Neural cell (in vitro differentiated cells): ENCODE measurements around the gene FH. TPM values are rescaled to one million over a fixed set of nuclear protein-coding genes. Genes with fewer than 3 reads are reported as not detected.

Experiments
- H2AFZ ChIP-seq: fragments of 200-600, 300-800 bp; sonication (generic), shearing (Covaris generic); 2 replicates; pipeline ENCODE4 v1.6.0; 2014; ENCODE audit warnings: low read depth, mild to moderate bottlenecking, antibody characterized with exemption, low read length, moderate library complexity
- H3F3A ChIP-seq: fragments of 200-600 bp; shearing (Covaris generic); 2 replicates; pipeline ENCODE4 v1.6.1; 2016; ENCODE audit warnings: mild to moderate bottlenecking, moderate library complexity, mixed read lengths, antibody characterized with exemption, low read length; ENCODE audit not compliant: insufficient read depth, poor library complexity, severe bottlenecking
- H3K27ac ChIP-seq: fragments of 200-600, 300-800 bp; sonication (generic), shearing (Covaris generic); 2 replicates; pipeline ENCODE4 v1.5.1; 2014; ENCODE audit warnings: mild to moderate bottlenecking, low read length, moderate library complexity
- H3K27me3 ChIP-seq: fragments of 300-800, 200-600 bp; sonication (generic), shearing (Covaris generic); 2 replicates; pipeline ENCODE4 v1.6.0; 2014; ENCODE audit warnings: mild to moderate bottlenecking, low read depth, low read length, moderate library complexity; ENCODE audit not compliant: insufficient read depth
- H3K36me3 ChIP-seq: fragments of 300-800, 200-600 bp; sonication (generic), shearing (Covaris generic); 2 replicates; pipeline ENCODE4 v1.5.1; 2014; ENCODE audit warnings: mild to moderate bottlenecking, antibody characterized with exemption, low read length, moderate library complexity; ENCODE audit not compliant: insufficient read depth
- H3K4me2 ChIP-seq: fragments of 300-800, 200-600 bp; sonication (generic), shearing (Covaris generic); 2 replicates; pipeline ENCODE4 v1.6.0; 2014; ENCODE audit warnings: mild to moderate bottlenecking, low read length
- H3K4me3 ChIP-seq: fragments of 300-800, 200-600 bp; sonication (generic), shearing (Covaris generic); 2 replicates; pipeline ENCODE4 v1.5.1; 2014; ENCODE audit warnings: mild to moderate bottlenecking, low read length, moderate library complexity
- H3K79me2 ChIP-seq: fragments of 200-600 bp; shearing (Covaris generic); replicated peaks from 2 replicates; pipeline ENCODE4 v1.6.0; 2014; ENCODE audit warnings: mild to moderate bottlenecking, low read length, moderate library complexity; ENCODE audit not compliant: insufficient read depth
- H3K9ac ChIP-seq: fragments of 300-800, 200-600 bp; sonication (generic), shearing (Covaris generic); 2 replicates; pipeline ENCODE4 v1.6.1; 2016; ENCODE audit warnings: mild to moderate bottlenecking, low read length, mixed read lengths
- H3K9me2 ChIP-seq: fragments of 200-600 bp; shearing (Covaris generic); 2 replicates; pipeline ENCODE4 v1.6.1; 2016; ENCODE audit warnings: mild to moderate bottlenecking, low read length, mixed read lengths; ENCODE audit not compliant: insufficient read depth
- H3K9me3 ChIP-seq: fragments of 200-600, 300-800 bp; sonication (generic), shearing (Covaris generic); 2 replicates; pipeline ENCODE4 v1.6.1; 2016; ENCODE audit warnings: mild to moderate bottlenecking, mixed run types, low read length, moderate library complexity, mixed read lengths
- H4K20me1 ChIP-seq: fragments of 200-600 bp; shearing (Covaris generic); 2 replicates; pipeline ENCODE4 v1.6.1; 2016; ENCODE audit warnings: mild to moderate bottlenecking, mixed run types; ENCODE audit not compliant: insufficient read depth
- CTCF ChIP-seq: fragments of 450-650 bp; IDR thresholded peaks from 2 replicates; pipeline ENCODE4 v1.5.1; 2014; ENCODE audit warnings: antibody characterized with exemption, mild to moderate bottlenecking, moderate library complexity; ENCODE audit not compliant: poor library complexity, severe bottlenecking
- EP300 ChIP-seq: fragments of 450-650 bp; conservative IDR thresholded peaks from 2 replicates; pipeline ENCODE4 v1.6.1; 2014; ENCODE audit warnings: antibody characterized with exemption, mild to moderate bottlenecking, moderate library complexity; ENCODE audit not compliant: poor library complexity, severe bottlenecking
- EZH2 ChIP-seq: fragments of 200-600, 300-800 bp; shearing (Covaris generic), sonication (generic); IDR thresholded peaks from 2 replicates; pipeline ENCODE4 v1.6.1; 2014; ENCODE audit warnings: antibody characterized with exemption, low read length, borderline replicate concordance, mild to moderate bottlenecking; ENCODE audit not compliant: insufficient read depth, poor library complexity, severe bottlenecking
- MXI1 ChIP-seq: fragments of 450-650 bp; conservative IDR thresholded peaks from 2 replicates; pipeline ENCODE4 v1.6.1; 2014; ENCODE audit warnings: antibody characterized with exemption, mild to moderate bottlenecking; ENCODE audit not compliant: poor library complexity, severe bottlenecking
- POLR2AphosphoS5 ChIP-seq: IDR thresholded peaks from 2 replicates; pipeline ENCODE4 v1.6.1; 2012
- RAD21 ChIP-seq: fragments of 450-650 bp; conservative IDR thresholded peaks from 2 replicates; pipeline ENCODE4 v1.6.1; 2014; ENCODE audit warnings: antibody characterized with exemption, mild to moderate bottlenecking, moderate library complexity
- SMC3 ChIP-seq: fragments of 450-650 bp; conservative IDR thresholded peaks from 2 replicates; pipeline ENCODE4 v1.6.1; 2014; ENCODE audit warnings: antibody characterized with exemption, mild to moderate bottlenecking, moderate library complexity; ENCODE audit not compliant: poor library complexity
- TAF1 ChIP-seq: IDR thresholded peaks from 2 replicates; pipeline ENCODE4 v1.6.1; 2012; ENCODE audit warnings: low read depth
- polyA plus RNA-seq: library from polyadenylated mRNA; depleted of rRNA; stranded (reverse); fragments of >200 nt; gene quantifications from 2 replicates; pipeline ENCODE4 v1.2.3, GENCODE V29; 2014
- TF ChIP-seq, protein P1 (sequence below): IDR thresholded peaks from 2 replicates; pipeline ENCODE4 v1.6.1; 2012; ENCODE audit warnings: borderline replicate concordance

The FH gene
- polyA plus RNA-seq, 1 donor from 2014 or later = 114 TPM

- Histone ChIP-seq H3K4me3 (no peak overlapping the region), H3K27me3 (no peaks in the 10 kb centered on the region), H3K27ac (no peak overlapping the region), H2AFZ (no peak overlapping the region), H3K4me2 (no peak overlapping the region), H3K79me2 (no peaks in the 10 kb centered on the region), H3K9ac (no peak overlapping the region), H4K20me1 (no peaks in the 10 kb centered on the region), H3F3A (no peaks in the 10 kb centered on the region), H3K9me3 (no peaks in the 10 kb centered on the region), H3K36me3 (no peaks in the 10 kb centered on the region), H3K9me2 (no peaks in the 10 kb centered on the region)
- no peak for TF ChIP-seq MXI1
- TF ChIP-seq RAD21 = no peak
- no peak for TF ChIP-seq EP300
- TF ChIP-seq CTCF = no peak
- no peak for TF ChIP-seq POLR2AphosphoS5
- TF ChIP-seq, protein P1, sequence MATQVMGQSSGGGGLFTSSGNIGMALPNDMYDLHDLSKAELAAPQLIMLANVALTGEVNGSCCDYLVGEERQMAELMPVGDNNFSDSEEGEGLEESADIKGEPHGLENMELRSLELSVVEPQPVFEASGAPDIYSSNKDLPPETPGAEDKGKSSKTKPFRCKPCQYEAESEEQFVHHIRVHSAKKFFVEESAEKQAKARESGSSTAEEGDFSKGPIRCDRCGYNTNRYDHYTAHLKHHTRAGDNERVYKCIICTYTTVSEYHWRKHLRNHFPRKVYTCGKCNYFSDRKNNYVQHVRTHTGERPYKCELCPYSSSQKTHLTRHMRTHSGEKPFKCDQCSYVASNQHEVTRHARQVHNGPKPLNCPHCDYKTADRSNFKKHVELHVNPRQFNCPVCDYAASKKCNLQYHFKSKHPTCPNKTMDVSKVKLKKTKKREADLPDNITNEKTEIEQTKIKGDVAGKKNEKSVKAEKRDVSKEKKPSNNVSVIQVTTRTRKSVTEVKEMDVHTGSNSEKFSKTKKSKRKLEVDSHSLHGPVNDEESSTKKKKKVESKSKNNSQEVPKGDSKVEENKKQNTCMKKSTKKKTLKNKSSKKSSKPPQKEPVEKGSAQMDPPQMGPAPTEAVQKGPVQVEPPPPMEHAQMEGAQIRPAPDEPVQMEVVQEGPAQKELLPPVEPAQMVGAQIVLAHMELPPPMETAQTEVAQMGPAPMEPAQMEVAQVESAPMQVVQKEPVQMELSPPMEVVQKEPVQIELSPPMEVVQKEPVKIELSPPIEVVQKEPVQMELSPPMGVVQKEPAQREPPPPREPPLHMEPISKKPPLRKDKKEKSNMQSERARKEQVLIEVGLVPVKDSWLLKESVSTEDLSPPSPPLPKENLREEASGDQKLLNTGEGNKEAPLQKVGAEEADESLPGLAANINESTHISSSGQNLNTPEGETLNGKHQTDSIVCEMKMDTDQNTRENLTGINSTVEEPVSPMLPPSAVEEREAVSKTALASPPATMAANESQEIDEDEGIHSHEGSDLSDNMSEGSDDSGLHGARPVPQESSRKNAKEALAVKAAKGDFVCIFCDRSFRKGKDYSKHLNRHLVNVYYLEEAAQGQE = no peak
- no peak for TF ChIP-seq SMC3
- no peak for TF ChIP-seq TAF1
- TF ChIP-seq EZH2 = no peak
Observed at GRCh38 chr1:241451956-241452355, 67.6 kb downstream of the FH start.

Other genes starting within 250 kb of the FH start
- 22.2 and 24.2 TPM in 2 replicates for gene RGS7, start 162.6 kb downstream of the FH start, polyA plus RNA-seq
- gene KMO, start 12.6 kb upstream of the FH start, polyA plus RNA-seq = 0.72 TPM in 1 of 2 replicates, not detected in the other
- 17.3 and 18.5 TPM in 2 replicates for gene CHML, start 120.6 kb upstream of the FH start, polyA plus RNA-seq
- 0.54 and 2.7 TPM in 2 replicates for gene OPN3, start 120.6 kb upstream of the FH start, polyA plus RNA-seq
- gene WDR64, start 132.5 kb upstream of the FH start, polyA plus RNA-seq = 0.21 TPM in 1 of 2 replicates, not detected in the other